Peyer's patch (tissue), 4 donors: ENCODE measurements around the gene BPIFA3. TPM values are rescaled to one million over a fixed set of nuclear protein-coding genes. Genes with fewer than 3 reads are reported as not detected.

Experiments used
- DNase-seq, 3 donors: peaks; one replicate each; pipeline ENCODE4 v3.0.0-alpha.2; 2017 to 2019
- H3K27ac ChIP-seq, 4 donors: fragments of 200-600 bp; sonication (generic); one replicate each; pipeline ENCODE4 v1.5.1; 2016 to 2019
- H3K27me3 ChIP-seq, 2 donors: fragments of 200-600 bp; sonication (generic); one replicate each; pipeline ENCODE4 v1.5.1; 2019
- H3K36me3 ChIP-seq, 3 donors: fragments of 200-600 bp; sonication (generic); one replicate each; pipeline ENCODE4 v1.5.1; 2016 to 2019
- H3K4me1 ChIP-seq, 4 donors: fragments of 200-600 bp; sonication (generic); one replicate each; pipeline ENCODE4 v1.5.1; 2016 to 2019
- H3K4me3 ChIP-seq, 4 donors: fragments of 200-600 bp; sonication (generic); 1 replicate in 3 of 4; 2 replicates in 1 of 4; pipeline ENCODE4 v1.5.1; 2016 to 2019; ENCODE audit warnings: mild to moderate bottlenecking in 1 of 4
- H3K9me3 ChIP-seq, 4 donors: fragments of 200-600 bp; sonication (generic); one replicate each; pipeline ENCODE4 v1.5.1; 2016 to 2019; ENCODE audit warnings: mild to moderate bottlenecking in 1 of 4
- CTCF ChIP-seq, 6 experiments: fragments of 450-650 bp in 4 of 6; fragments of 200-600 bp in 2 of 6; sonication (generic) in 1 of 6; IDR thresholded peaks; one replicate each; pipeline ENCODE4 v1.5.1; 2017 to 2019; ENCODE audit warnings: antibody characterized with exemption in 6 of 6, mild to moderate bottlenecking in 3 of 6, moderate library complexity in 1 of 6
- POLR2A ChIP-seq, 2 donors: fragments of 450-650 bp; IDR thresholded peaks; one replicate each; pipeline ENCODE4 v1.5.1; 2017; ENCODE audit warnings: antibody characterized with exemption in 2 of 2, mild to moderate bottlenecking in 2 of 2, moderate library complexity in 2 of 2
- total RNA-seq, 4 donors: library from RNA; depleted of rRNA; stranded (reverse); fragments of >200 nt; gene quantifications; one replicate each; pipeline ENCODE4 v1.1.0, GENCODE V29; 2016

BPIFA3 gene
- total RNA-seq, 4 donors from 2014 or later: not detected

- H3K27me3 ChIP-seq: no peaks in the 10 kb centered on the region
- H3K9me3 ChIP-seq: no peaks in the 10 kb centered on the region
- no peak for DNase-seq
- H3K4me3 ChIP-seq: no peak overlapping the region
- H3K27ac ChIP-seq: no peak overlapping the region
- no peaks in the 10 kb centered on the region for H3K4me1 ChIP-seq
- peak in 2 of 6 experiments; percentile 14 to 30 for TF ChIP-seq CTCF (IDR thresholded peaks at IDR 0.05)
- no peak for TF ChIP-seq POLR2A (IDR thresholded peaks at IDR 0.05)
- no peaks in the 10 kb centered on the region for H3K36me3 ChIP-seq
These were observed 45.5 kb downstream of the BPIFA3 start for GRCh38 chr20:33262658-33263065.

- no peaks in the 10 kb centered on the region for H3K36me3 ChIP-seq
- H3K4me1 ChIP-seq: no peaks in the 10 kb centered on the region
- DNase-seq: no peak
- TF ChIP-seq CTCF (IDR thresholded peaks at IDR 0.05): no peak
- no peak for TF ChIP-seq POLR2A (IDR thresholded peaks at IDR 0.05)
- H3K4me3 ChIP-seq: no peak overlapping the region
- no peaks in the 10 kb centered on the region for H3K9me3 ChIP-seq
- no peaks in the 10 kb centered on the region for H3K27me3 ChIP-seq
- H3K27ac ChIP-seq: no peak overlapping the region
These were observed 46.6 kb downstream of the BPIFA3 start for GRCh38 chr20:33263784-33264183.

- no peak overlapping the region for H3K4me3 ChIP-seq
- no peak for TF ChIP-seq POLR2A (IDR thresholded peaks at IDR 0.05)
- no peak for TF ChIP-seq CTCF (IDR thresholded peaks at IDR 0.05)
- no peaks in the 10 kb centered on the region for H3K27me3 ChIP-seq
- DNase-seq: no peak
- H3K27ac ChIP-seq: no peak overlapping the region
- H3K4me1 ChIP-seq: no peaks in the 10 kb centered on the region
- H3K9me3 ChIP-seq: no peaks in the 10 kb centered on the region
- no peaks in the 10 kb centered on the region for H3K36me3 ChIP-seq
These were observed 50.5 kb downstream of the BPIFA3 start for GRCh38 chr20:33267701-33268100.

- Histone ChIP-seq H3K4me1 (no peaks in the 10 kb centered on the region), H3K4me3 (no peak overlapping the region), H3K27ac (no peak overlapping the region), H3K36me3 (no peaks in the 10 kb centered on the region), H3K9me3 (no peaks in the 10 kb centered on the region), H3K27me3 (no peaks in the 10 kb centered on the region)
- TF ChIP-seq POLR2A (IDR thresholded peaks at IDR 0.05) (no peak), CTCF (IDR thresholded peaks at IDR 0.05) (no peak)
- DNase-seq: no peak
These were observed 55.2 kb downstream of the BPIFA3 start for GRCh38 chr20:33272155-33272873.

GRCh38 chr20:33273117-33273851 is 56.1 kb downstream of the BPIFA3 start:
- TF ChIP-seq POLR2A (IDR thresholded peaks at IDR 0.05) (no peak), CTCF (IDR thresholded peaks at IDR 0.05) (no peak)
- H3K9me3 ChIP-seq: no peaks in the 10 kb centered on the region
- no peaks in the 10 kb centered on the region for H3K36me3 ChIP-seq
- no peak overlapping the region for H3K4me3 ChIP-seq
- no peaks in the 10 kb centered on the region for H3K27me3 ChIP-seq
- no peak for DNase-seq
- H3K4me1 ChIP-seq: no peaks in the 10 kb centered on the region
- no peak overlapping the region for H3K27ac ChIP-seq
